H9 (cell line): Measurements from ENCODE around the gene CFDP1. TPM values are rescaled to one million over a fixed set of nuclear protein-coding genes. Genes with fewer than 3 reads are reported as not detected.

ENCODE experiments used
- DNase-seq: peaks from one replicate; pipeline ENCODE4 v3.0.0-alpha.2; 2017
- H2AFZ ChIP-seq: one replicate; pipeline ENCODE4 v1.6.1; 2013; ENCODE audit warnings: mild to moderate bottlenecking, low read length, control low read depth, moderate library complexity
- H2AK5ac ChIP-seq: 2 replicates; pipeline ENCODE4 v1.6.1; 2013; ENCODE audit warnings: low read length, control low read depth, mixed read lengths; ENCODE audit not compliant: insufficient read length
- H2BK120ac ChIP-seq: one replicate; pipeline ENCODE4 v1.6.1; 2013; ENCODE audit warnings: low read depth, mild to moderate bottlenecking, low read length, control low read depth, inconsistent platforms; ENCODE audit not compliant: poor library complexity, severe bottlenecking
- H2BK12ac ChIP-seq: 2 replicates; pipeline ENCODE4 v1.6.1; 2013; ENCODE audit warnings: low read length, control low read depth, mixed read lengths, low read depth; ENCODE audit not compliant: insufficient read length
- H2BK15ac ChIP-seq: 2 replicates; pipeline ENCODE4 v1.6.1; 2013; ENCODE audit warnings: low read depth, low read length, control low read depth
- H2BK20ac ChIP-seq: one replicate; pipeline ENCODE4 v1.6.1; 2013; ENCODE audit warnings: low read depth, mild to moderate bottlenecking, low read length, control low read depth, inconsistent platforms; ENCODE audit not compliant: poor library complexity, severe bottlenecking
- H2BK5ac ChIP-seq: 2 replicates; pipeline ENCODE4 v1.6.1; 2013; ENCODE audit warnings: low read length, control low read depth, mixed read lengths; ENCODE audit not compliant: insufficient read length
- H3K14ac ChIP-seq: 2 replicates; pipeline ENCODE4 v1.6.1; 2013; ENCODE audit warnings: low read length, control low read depth; ENCODE audit not compliant: insufficient read depth
- H3K18ac ChIP-seq: 2 replicates; pipeline ENCODE4 v1.6.1; 2013; ENCODE audit warnings: low read depth, mild to moderate bottlenecking, mixed read lengths, low read length, control low read depth; ENCODE audit not compliant: insufficient read length
- H3K23ac ChIP-seq: 2 replicates; pipeline ENCODE4 v1.6.1; 2013; ENCODE audit warnings: low read length, control low read depth, mixed read lengths, low read depth; ENCODE audit not compliant: insufficient read length
- H3K23me2 ChIP-seq: 2 replicates; pipeline ENCODE4 v1.6.1; 2013; ENCODE audit warnings: low read depth, mild to moderate bottlenecking, mixed read lengths, low read length, control low read depth; ENCODE audit not compliant: insufficient read length, poor library complexity, severe bottlenecking
- H3K27ac ChIP-seq: 2 replicates; pipeline ENCODE4 v1.5.1; 2013; ENCODE audit warnings: low read length, control low read depth, mixed read lengths, low read depth; ENCODE audit not compliant: insufficient read length
- H3K27me3 ChIP-seq: 2 replicates; pipeline ENCODE4 v1.6.1; 2013; ENCODE audit warnings: low read length, control low read depth, inconsistent platforms; ENCODE audit not compliant: insufficient read depth
- H3K4ac ChIP-seq: 2 replicates; pipeline ENCODE4 v1.6.1; 2013; ENCODE audit warnings: low read depth, mild to moderate bottlenecking, control low read depth, inconsistent platforms, low read length, moderate library complexity
- H3K4me1 ChIP-seq: 2 replicates; pipeline ENCODE4 v1.6.1; 2013; ENCODE audit warnings: low read length, control low read depth, inconsistent platforms; ENCODE audit not compliant: insufficient read depth
- H3K4me2 ChIP-seq: 2 replicates; pipeline ENCODE4 v1.6.1; 2013; ENCODE audit warnings: low read length, control low read depth, mixed read lengths; ENCODE audit not compliant: insufficient read length, insufficient read depth
- H3K56ac ChIP-seq: 2 replicates; pipeline ENCODE4 v1.6.1; 2013; ENCODE audit warnings: low read depth, mild to moderate bottlenecking, mixed read lengths, low read length, control low read depth; ENCODE audit not compliant: insufficient read length
- H3K79me1 ChIP-seq: 2 replicates; pipeline ENCODE4 v1.6.1; 2013; ENCODE audit warnings: low read depth, mild to moderate bottlenecking, moderate library complexity, low read length, control low read depth, inconsistent platforms; ENCODE audit not compliant: insufficient read depth, poor library complexity, severe bottlenecking
- H3K79me2 ChIP-seq: 2 replicates; pipeline ENCODE4 v1.6.1; 2013; ENCODE audit warnings: low read length, control low read depth, inconsistent platforms; ENCODE audit not compliant: insufficient read depth
- H3K9ac ChIP-seq: 2 replicates; pipeline ENCODE4 v1.6.1; 2013; ENCODE audit warnings: low read length, control low read depth, mixed read lengths; ENCODE audit not compliant: insufficient read length; ENCODE audit errors: extremely low read depth
- H3K9me3 ChIP-seq: one replicate; pipeline ENCODE4 v1.6.1; 2013; ENCODE audit warnings: low read depth, low read length, inconsistent platforms; ENCODE audit not compliant: control insufficient read depth
- H3T11ph ChIP-seq: one replicate; pipeline ENCODE4 v1.6.1; 2013; ENCODE audit warnings: mild to moderate bottlenecking, low read length, control low read depth, inconsistent platforms
- H4K20me1 ChIP-seq: one replicate; pipeline ENCODE4 v1.6.1; 2013; ENCODE audit not compliant: control insufficient read depth, insufficient read length, insufficient read depth
- H4K5ac ChIP-seq: 2 replicates; pipeline ENCODE4 v1.6.1; 2013; ENCODE audit warnings: low read depth, mild to moderate bottlenecking, mixed read lengths, low read length, control low read depth; ENCODE audit not compliant: insufficient read length
- H4K8ac ChIP-seq: replicated peaks from 2 replicates; pipeline ENCODE4 v1.6.1; 2013; ENCODE audit warnings: low read length, control low read depth, mixed read lengths, low read depth; ENCODE audit not compliant: insufficient read length
- H4K91ac ChIP-seq: 2 replicates; pipeline ENCODE4 v1.6.1; 2013; ENCODE audit warnings: low read depth, mild to moderate bottlenecking, moderate library complexity, mixed read lengths, low read length, control low read depth; ENCODE audit not compliant: insufficient read length
- H3K27ac Mint-ChIP-seq, 3 experiments: 2 replicates in 2 of 3; 3 replicates in 1 of 3; pipeline ENCODE4 v1.8.0; 2020 to 2021; ENCODE audit warnings: mixed read lengths in 3 of 3, mild to moderate bottlenecking in 1 of 3, moderate library complexity in 1 of 3
- H3K27me3 Mint-ChIP-seq: 2 replicates; pipeline ENCODE4 v1.8.0; 2021; ENCODE audit warnings: low read depth, mild to moderate bottlenecking, moderate library complexity, mixed read lengths
- H3K36me3 Mint-ChIP-seq, 3 experiments: 2 replicates in 2 of 3; 3 replicates in 1 of 3; pipeline ENCODE4 v1.8.0; 2020 to 2021; ENCODE audit warnings: low read depth in 3 of 3, mixed read lengths in 3 of 3; ENCODE audit not compliant: insufficient read depth in 1 of 3
- H3K4me1 Mint-ChIP-seq, 2 experiments: 2 replicates each; pipeline ENCODE4 v1.8.0; 2020; ENCODE audit warnings: mixed read lengths in 2 of 2
- H3K4me3 Mint-ChIP-seq, 2 experiments: 2 replicates in 1 of 2; 3 replicates in 1 of 2; pipeline ENCODE4 v1.8.0; 2020 to 2021; ENCODE audit warnings: mild to moderate bottlenecking in 2 of 2, mixed read lengths in 2 of 2, moderate library complexity in 1 of 2
- H3K9me3 Mint-ChIP-seq, 2 experiments: 2 replicates in 1 of 2; 3 replicates in 1 of 2; pipeline ENCODE4 v1.8.0; 2020; ENCODE audit warnings: mild to moderate bottlenecking in 2 of 2, mixed read lengths in 2 of 2, moderate library complexity in 1 of 2
- CTCF ChIP-seq: fragments of 200-600 bp; sonication (generic); conservative IDR thresholded peaks from 3 replicates; pipeline ENCODE4 v1.8.0; 2021; ENCODE audit warnings: antibody characterized with exemption, mild to moderate bottlenecking
- WGBS: extraction: QIAGEN DNeasy Blood & Tissue Kit; methylation state at CpG from one replicate; pipeline ENCODE4 v1.1.7; 2013; ENCODE audit warnings: missing lambda C conversion rate, low lambda C conversion rate, mixed read lengths; ENCODE audit not compliant: insufficient read length; ENCODE audit errors: extremely low coverage; 5-methylcytosine and 5-hydroxymethylcytosine counted together
- total RNA-seq: library from RNA; stranded (reverse); gene quantifications from 2 replicates; pipeline ENCODE4 v1.2.1, GENCODE V29; 2021

Gene CFDP1
- total RNA-seq, 1 experiment from 2014 or later = 89.2 TPM

DNA sequence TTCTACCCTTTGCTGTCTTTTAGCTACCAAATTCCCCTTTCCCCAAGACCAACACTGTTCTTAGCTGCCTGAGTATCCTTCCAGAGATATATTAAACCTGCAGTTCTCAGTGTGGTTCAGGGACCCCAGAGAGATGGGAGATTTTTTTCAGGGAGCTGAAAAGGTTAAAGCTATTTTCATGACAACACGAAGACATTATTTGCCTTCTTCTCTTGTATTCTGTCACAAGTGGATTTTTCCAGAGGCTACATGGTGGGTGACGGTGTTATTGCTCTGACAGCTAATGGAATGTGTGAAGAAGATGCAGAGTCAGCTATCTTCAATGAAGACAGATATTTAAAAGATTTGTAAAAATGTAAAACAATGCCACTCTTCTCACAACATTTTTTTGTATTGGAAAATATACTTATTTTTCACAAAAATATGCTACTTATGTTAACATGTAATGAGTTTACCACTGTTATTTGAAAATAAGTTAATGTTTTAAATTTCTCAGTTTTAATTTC is 69.0 kb downstream of the CFDP1 start:
- Histone ChIP-seq H3K56ac (no peak overlapping the region), H2BK20ac (no peak overlapping the region), H2BK15ac (no peak overlapping the region), H2AFZ (no peak overlapping the region), H4K8ac (no peak overlapping the region), H2BK120ac (no peak overlapping the region), H4K5ac (no peak overlapping the region), H3K27me3 (no peaks in the 10 kb centered on the region), H3K9ac (no peak overlapping the region), H3K79me1 (no peaks in the 10 kb centered on the region), H3K79me2 (no peaks in the 10 kb centered on the region), H3K9me3 (no peaks in the 10 kb centered on the region), H2AK5ac (no peak overlapping the region), H2BK5ac (no peak overlapping the region), H3K23me2 (no peaks in the 10 kb centered on the region), H3K4me1 (no peaks in the 10 kb centered on the region), H3K23ac (no peak overlapping the region), H3K18ac (no peak overlapping the region), H3T11ph (no peak overlapping the region), H4K91ac (no peak overlapping the region), H3K27ac (no peak overlapping the region), H3K14ac (no peak overlapping the region), H3K4ac (no peak overlapping the region), H2BK12ac (no peak overlapping the region), H3K4me2 (no peak overlapping the region), H4K20me1 (no peaks in the 10 kb centered on the region)
- H3K4me3 Mint-ChIP-seq = no peak overlapping the region
- peaks cover 5 to 26% (median 9%) of the 10 kb centered on the region in 3 experiments; a peak in 5 of 7 replicates for H3K36me3 Mint-ChIP-seq
- no peaks in the 10 kb centered on the region; the same call in 1 of the 2 replicates for H3K27me3 Mint-ChIP-seq
- H3K27ac Mint-ChIP-seq = no peak overlapping the region; a peak in 1 of 7 replicates
- no CpG with 5 or more reads among the region's 2 CpGs for WGBS
- no peaks in the 10 kb centered on the region for H3K9me3 Mint-ChIP-seq
- DNase-seq = no peak
- no peaks in the 10 kb centered on the region for H3K4me1 Mint-ChIP-seq
- no peak for TF ChIP-seq CTCF
